Osteocyte (in vitro differentiated cells): Measurements from ENCODE around the gene TDRD7. TPM values are rescaled to one million over a fixed set of nuclear protein-coding genes. Genes with fewer than 3 reads are reported as not detected.

ENCODE experiments used
- DNase-seq: peaks from one replicate; pipeline ENCODE4 v3.0.0; 2021; ENCODE audit warnings: mixed read lengths; ENCODE audit not compliant: unreplicated experiment; ENCODE audit errors: extremely low spot score
- H3K27ac Mint-ChIP-seq: one replicate; pipeline ENCODE4 v1.8.0; 2021; ENCODE audit warnings: mild to moderate bottlenecking, mixed read lengths; ENCODE audit not compliant: unreplicated experiment
- H3K27me3 Mint-ChIP-seq: one replicate; pipeline ENCODE4 v1.8.0; 2021; ENCODE audit warnings: mixed read lengths; ENCODE audit not compliant: unreplicated experiment
- H3K36me3 Mint-ChIP-seq: one replicate; pipeline ENCODE4 v1.8.0; 2021; ENCODE audit warnings: mixed read lengths; ENCODE audit not compliant: unreplicated experiment
- H3K4me1 Mint-ChIP-seq: one replicate; pipeline ENCODE4 v1.8.0; 2021; ENCODE audit warnings: mixed read lengths; ENCODE audit not compliant: unreplicated experiment
- H3K4me3 Mint-ChIP-seq: one replicate; pipeline ENCODE4 v1.8.0; 2021; ENCODE audit warnings: mild to moderate bottlenecking, moderate library complexity, mixed read lengths; ENCODE audit not compliant: unreplicated experiment
- H3K9me3 Mint-ChIP-seq: one replicate; pipeline ENCODE4 v1.8.0; 2021; ENCODE audit warnings: mixed read lengths; ENCODE audit not compliant: unreplicated experiment
- microRNA-seq: library from miRNA; unstranded; fragments of <30 nt; microRNA quantifications from one replicate; pipeline ENCODE4 v1.1.0, GENCODE V29; 2020; ENCODE audit not compliant: unreplicated experiment
- total RNA-seq: library from RNA; stranded (reverse); gene quantifications from 2 replicates; pipeline ENCODE4 v1.2.1, GENCODE V29; 2021
- TF ChIP-seq, protein P1 (sequence below): fragments of 200-600 bp; sonication (generic); IDR thresholded peaks from 2 replicates; pipeline ENCODE4 v1.5.0; 2021; ENCODE audit warnings: antibody characterized with exemption, mild to moderate bottlenecking, moderate library complexity

TDRD7 gene
- total RNA-seq, 1 donor from 2014 or later, result 8.6 TPM

DNA sequence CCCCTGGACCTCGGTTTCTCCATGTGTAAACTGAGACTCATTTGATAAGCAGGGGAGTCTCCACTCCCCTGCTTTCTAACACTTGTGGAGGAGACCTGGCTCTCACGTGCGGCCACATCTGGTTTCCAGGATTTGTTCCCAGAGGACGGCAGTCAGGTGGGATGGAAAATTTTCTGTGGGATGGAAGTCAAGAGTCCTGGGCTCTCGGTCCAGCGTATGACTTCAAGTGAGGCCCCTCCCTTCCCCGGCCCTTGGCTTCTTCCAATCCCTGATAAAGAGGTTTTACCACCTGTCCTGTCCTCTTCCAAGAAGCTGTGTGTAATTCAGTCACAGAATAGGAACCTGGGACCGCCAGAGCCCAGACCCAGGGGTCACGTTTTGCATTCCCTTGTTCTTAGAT, 124.6 kb downstream of the TDRD7 start:
- DNase-seq, result no peak

DNA sequence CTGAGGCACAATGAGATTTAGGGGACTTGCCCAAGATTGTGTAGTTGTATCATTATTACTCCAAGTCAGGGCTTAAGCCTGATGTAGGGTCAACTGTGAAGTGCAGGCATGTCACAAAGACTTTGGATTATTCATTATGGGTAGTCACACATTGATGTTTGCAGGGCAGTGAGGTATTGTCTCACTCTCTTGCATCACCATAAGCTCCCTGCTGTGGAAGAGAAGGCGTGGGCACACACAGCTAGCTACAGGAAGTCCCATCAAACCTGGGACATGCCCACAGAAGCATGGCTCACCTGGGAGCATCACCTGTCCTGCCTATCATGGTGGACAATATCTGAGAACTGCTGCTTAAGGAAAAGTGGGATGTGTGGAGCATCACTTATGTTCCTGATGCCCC, 131.7 kb downstream of the TDRD7 start:
- TF ChIP-seq, protein P1, sequence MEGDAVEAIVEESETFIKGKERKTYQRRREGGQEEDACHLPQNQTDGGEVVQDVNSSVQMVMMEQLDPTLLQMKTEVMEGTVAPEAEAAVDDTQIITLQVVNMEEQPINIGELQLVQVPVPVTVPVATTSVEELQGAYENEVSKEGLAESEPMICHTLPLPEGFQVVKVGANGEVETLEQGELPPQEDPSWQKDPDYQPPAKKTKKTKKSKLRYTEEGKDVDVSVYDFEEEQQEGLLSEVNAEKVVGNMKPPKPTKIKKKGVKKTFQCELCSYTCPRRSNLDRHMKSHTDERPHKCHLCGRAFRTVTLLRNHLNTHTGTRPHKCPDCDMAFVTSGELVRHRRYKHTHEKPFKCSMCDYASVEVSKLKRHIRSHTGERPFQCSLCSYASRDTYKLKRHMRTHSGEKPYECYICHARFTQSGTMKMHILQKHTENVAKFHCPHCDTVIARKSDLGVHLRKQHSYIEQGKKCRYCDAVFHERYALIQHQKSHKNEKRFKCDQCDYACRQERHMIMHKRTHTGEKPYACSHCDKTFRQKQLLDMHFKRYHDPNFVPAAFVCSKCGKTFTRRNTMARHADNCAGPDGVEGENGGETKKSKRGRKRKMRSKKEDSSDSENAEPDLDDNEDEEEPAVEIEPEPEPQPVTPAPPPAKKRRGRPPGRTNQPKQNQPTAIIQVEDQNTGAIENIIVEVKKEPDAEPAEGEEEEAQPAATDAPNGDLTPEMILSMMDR, result no peak
- no peaks in the 10 kb centered on the region for H3K36me3 Mint-ChIP-seq
- H3K27ac Mint-ChIP-seq, result no peak overlapping the region
- no peaks in the 10 kb centered on the region for H3K9me3 Mint-ChIP-seq
- H3K4me1 Mint-ChIP-seq, result no peaks in the 10 kb centered on the region
- DNase-seq, result no peak
- peaks cover 14% of the 10 kb centered on the region for H3K27me3 Mint-ChIP-seq
- H3K4me3 Mint-ChIP-seq, result no peak overlapping the region

More for the DNA sequence above, 124.6 kb downstream of the TDRD7 start:
- no peaks in the 10 kb centered on the region for H3K4me1 Mint-ChIP-seq
- peaks cover 19% of the 10 kb centered on the region for H3K27me3 Mint-ChIP-seq
- no peak overlapping the region for H3K27ac Mint-ChIP-seq
- H3K9me3 Mint-ChIP-seq, result peaks cover 3% of the 10 kb centered on the region
- H3K4me3 Mint-ChIP-seq, result no peak overlapping the region
- H3K36me3 Mint-ChIP-seq, result no peaks in the 10 kb centered on the region
- TF ChIP-seq, protein P1, result no peak

DNA sequence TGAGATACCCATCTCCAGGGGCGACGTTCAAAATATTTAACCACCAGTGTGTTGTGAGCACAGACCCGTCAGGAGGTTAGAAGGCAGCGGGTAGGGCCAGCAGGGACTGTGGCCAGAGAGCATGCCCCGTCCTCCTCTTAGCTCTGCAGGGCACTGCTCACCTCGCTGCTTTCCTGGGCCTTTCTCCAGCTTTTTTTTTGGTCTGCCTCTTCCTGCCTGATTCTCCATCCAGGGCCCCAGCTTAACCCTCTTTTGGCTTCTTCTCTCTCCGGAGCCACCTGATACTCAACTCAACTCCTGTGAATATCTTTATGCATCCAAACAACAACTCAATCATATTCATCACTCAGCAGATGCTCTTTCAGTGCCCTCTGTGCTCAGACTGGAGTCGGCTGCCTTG, 133.6 kb downstream of the TDRD7 start:
- Mint-ChIP-seq H3K27me3 (peaks cover 15% of the 10 kb centered on the region), H3K27ac (no peak overlapping the region), H3K36me3 (no peaks in the 10 kb centered on the region), H3K4me3 (no peak overlapping the region), H3K9me3 (no peaks in the 10 kb centered on the region), H3K4me1 (no peaks in the 10 kb centered on the region)
- TF ChIP-seq, protein P1, result no peak
- no peak for DNase-seq

Small RNA genes within 50 kb of the gene (microRNA-seq; reads per million reads assigned to microRNA genes)
- not detected for gene MIR1302-8

Other genes with a start within 250 kb of the TDRD7 start
- 10.7 and 14.5 TPM in 2 replicates for gene CCDC180, start 104.4 kb upstream of the TDRD7 start, total RNA-seq
- gene TMOD1, start 89.6 kb downstream of the TDRD7 start, total RNA-seq, result not detected in 2 replicates
- 23.3 and 28.4 TPM in 2 replicates for gene TSTD2, start 221.3 kb downstream of the TDRD7 start, total RNA-seq
- gene NCBP1, start 221.7 kb downstream of the TDRD7 start, total RNA-seq, result 34.9 and 42.2 TPM in 2 replicates